WTC11 (cell line): ENCODE results near the gene UBAP2. TPM values are rescaled to one million over a fixed set of nuclear protein-coding genes. Genes with fewer than 3 reads are reported as not detected.

Experiments used
- ATAC-seq: fragments of 200-7000 bp; cut with Tn5 transposase; 2 replicates; pipeline ENCODE4 v1.10.0; 2021; ENCODE audit warnings: mild to moderate bottlenecking, moderate library complexity
- CTCF ChIA-PET: fragments of 300-600 bp; sonication (Branson Sonifier 250); formaldehyde crosslinking; loops from one replicate; lab custom pipeline; 2021; ENCODE audit warnings: antibody characterized with exemption; lab: Charles Lee
- POLR2A ChIA-PET: fragments of 350-600 bp; sonication (Branson Sonifier 250); formaldehyde crosslinking; loops from one replicate; lab custom pipeline; 2021; ENCODE audit warnings: antibody characterized with exemption; lab: Charles Lee
- DNase-seq: peaks from one replicate; pipeline ENCODE4 v3.0.0; 2021; ENCODE audit warnings: low spot score
- H3K27ac Mint-ChIP-seq: 2 replicates; pipeline ENCODE4 v1.8.0; 2021; ENCODE audit warnings: mixed read lengths
- H3K27me3 Mint-ChIP-seq: 2 replicates; pipeline ENCODE4 v1.8.0; 2021; ENCODE audit warnings: low read depth, mild to moderate bottlenecking, moderate library complexity, mixed read lengths
- H3K36me3 Mint-ChIP-seq: 2 replicates; pipeline ENCODE4 v1.8.0; 2021; ENCODE audit warnings: mixed read lengths
- H3K4me1 Mint-ChIP-seq: 2 replicates; pipeline ENCODE4 v1.8.0; 2022; ENCODE audit warnings: mixed read lengths
- H3K4me3 Mint-ChIP-seq: 2 replicates; pipeline ENCODE4 v1.8.0; 2021; ENCODE audit warnings: mild to moderate bottlenecking, moderate library complexity, mixed read lengths
- H3K9me3 Mint-ChIP-seq: 2 replicates; pipeline ENCODE4 v1.8.0; 2021; ENCODE audit warnings: mixed read lengths
- CREB1 ChIP-seq: sonication (generic); formaldehyde crosslinking; IDR thresholded peaks from 2 replicates; pipeline ENCODE4 v1.8.0; 2023; ENCODE audit warnings: mild to moderate bottlenecking, missing genetic modification reagents
- ETV6 ChIP-seq: sonication (generic); formaldehyde crosslinking; IDR thresholded peaks from 2 replicates; pipeline ENCODE4 v1.8.1; 2022; ENCODE audit warnings: mild to moderate bottlenecking, missing genetic modification reagents
- FOXP1 ChIP-seq: sonication (generic); formaldehyde crosslinking; IDR thresholded peaks from 2 replicates; pipeline ENCODE4 v1.8.0; 2022; ENCODE audit warnings: missing genetic modification reagents, mild to moderate bottlenecking, moderate library complexity, borderline replicate concordance
- MYBL2 ChIP-seq: sonication (generic); formaldehyde crosslinking; IDR thresholded peaks from 2 replicates; pipeline ENCODE4 v1.8.1; 2023; ENCODE audit warnings: mild to moderate bottlenecking, moderate library complexity, missing genetic modification reagents
- NR2C2 ChIP-seq: sonication (generic); formaldehyde crosslinking; IDR thresholded peaks from 2 replicates; pipeline ENCODE4 v1.8.0; 2022; ENCODE audit warnings: mild to moderate bottlenecking, missing genetic modification reagents
- OVOL2 ChIP-seq: fragments of 250-450 bp; sonication (Bioruptor Pico); IDR thresholded peaks from 2 replicates; pipeline ENCODE4 v1.9.0; 2021; ENCODE audit warnings: mild to moderate bottlenecking, borderline replicate concordance
- RORB ChIP-seq: fragments of 250-450 bp; sonication (Bioruptor Pico); IDR thresholded peaks from 2 replicates; pipeline ENCODE4 v1.9.0; 2021; ENCODE audit warnings: mild to moderate bottlenecking
- SMAD4 ChIP-seq: sonication (generic); formaldehyde crosslinking; IDR thresholded peaks from 2 replicates; pipeline ENCODE4 v1.8.0; 2022; ENCODE audit warnings: mild to moderate bottlenecking, missing genetic modification reagents
- ZNF396 ChIP-seq: fragments of 250-450 bp; sonication (Bioruptor Pico); IDR thresholded peaks from 2 replicates; pipeline ENCODE4 v1.8.0; 2021; ENCODE audit warnings: mild to moderate bottlenecking, moderate library complexity, borderline replicate concordance
- total RNA-seq: library from RNA; stranded (reverse); gene quantifications from 3 replicates; pipeline ENCODE4 v1.2.3, GENCODE V29; 2021
- TF ChIP-seq, protein P1 (sequence below): sonication (generic); formaldehyde crosslinking; IDR thresholded peaks from 2 replicates; pipeline ENCODE4 v1.8.0; 2022; ENCODE audit warnings: mild to moderate bottlenecking, missing genetic modification reagents
- TF ChIP-seq, protein P2 (sequence below): fragments of 250-450 bp; sonication (Bioruptor Pico); IDR thresholded peaks from 2 replicates; pipeline ENCODE4 v1.8.0; 2021; ENCODE audit warnings: mild to moderate bottlenecking
- TF ChIP-seq, protein P3 (sequence below): sonication (generic); formaldehyde crosslinking; IDR thresholded peaks from 2 replicates; pipeline ENCODE4 v1.8.0; 2023; ENCODE audit warnings: missing genetic modification reagents, mild to moderate bottlenecking, borderline replicate concordance
- TF ChIP-seq, protein P4 (sequence below): sonication (generic); formaldehyde crosslinking; conservative IDR thresholded peaks from 2 replicates; pipeline ENCODE4 v1.8.1; 2023; ENCODE audit warnings: mild to moderate bottlenecking, low read depth, missing genetic modification reagents, moderate library complexity
- TF ChIP-seq, protein P5 (sequence below): fragments of 250-450 bp; sonication (Bioruptor Pico); IDR thresholded peaks from 2 replicates; pipeline ENCODE4 v1.9.0; 2021; ENCODE audit warnings: mild to moderate bottlenecking, borderline replicate concordance
- TF ChIP-seq, protein P6 (sequence below): sonication (generic); formaldehyde crosslinking; IDR thresholded peaks from 2 replicates; pipeline ENCODE4 v1.8.1; 2023; ENCODE audit warnings: mild to moderate bottlenecking, missing genetic modification reagents, moderate library complexity

Gene UBAP2
- total RNA-seq, 1 experiment from 2014 or later: 63.9 TPM

DNA sequence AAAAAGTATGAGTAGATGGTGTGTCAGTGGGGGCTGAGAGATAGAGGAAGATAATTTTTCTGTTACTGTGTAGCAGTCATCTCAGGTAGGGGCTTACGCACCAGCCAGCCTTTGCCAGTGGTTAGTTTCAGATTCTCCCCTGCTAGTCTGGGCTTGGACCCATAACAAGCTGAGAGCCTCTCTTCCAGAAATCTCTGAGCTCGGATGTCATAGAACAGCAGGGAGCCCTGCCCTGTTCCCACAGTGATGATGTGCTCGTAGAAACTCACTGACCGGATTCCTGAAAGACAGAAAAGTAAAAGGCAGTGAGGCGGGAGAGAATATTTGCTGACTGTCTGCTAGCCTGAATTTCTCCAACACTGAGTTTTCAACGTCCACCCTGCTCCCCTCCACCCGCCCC, 40.6 kb upstream of the UBAP2 start:
- DNase-seq (no peak), ATAC-seq (no peak)
- Mint-ChIP-seq H3K27ac (no peak overlapping the region), H3K9me3 (no peaks in the 10 kb centered on the region), H3K36me3 (peaks cover 48% of the 10 kb centered on the region), H3K27me3 (no peaks in the 10 kb centered on the region), H3K4me3 (no peak overlapping the region), H3K4me1 (no peaks in the 10 kb centered on the region)
- ChIA-PET CTCF (no interaction called here), POLR2A (no interaction called here)
- TF ChIP-seq ZNF396 (CRISPR knock-in tag) (no peak), CREB1 (CRISPR knock-in tag) (no peak), MYBL2 (CRISPR knock-in tag) (no peak), ETV6 (CRISPR knock-in tag) (no peak), RORB (no peak), NR2C2 (CRISPR knock-in tag) (no peak)
- TF ChIP-seq, protein P1, sequence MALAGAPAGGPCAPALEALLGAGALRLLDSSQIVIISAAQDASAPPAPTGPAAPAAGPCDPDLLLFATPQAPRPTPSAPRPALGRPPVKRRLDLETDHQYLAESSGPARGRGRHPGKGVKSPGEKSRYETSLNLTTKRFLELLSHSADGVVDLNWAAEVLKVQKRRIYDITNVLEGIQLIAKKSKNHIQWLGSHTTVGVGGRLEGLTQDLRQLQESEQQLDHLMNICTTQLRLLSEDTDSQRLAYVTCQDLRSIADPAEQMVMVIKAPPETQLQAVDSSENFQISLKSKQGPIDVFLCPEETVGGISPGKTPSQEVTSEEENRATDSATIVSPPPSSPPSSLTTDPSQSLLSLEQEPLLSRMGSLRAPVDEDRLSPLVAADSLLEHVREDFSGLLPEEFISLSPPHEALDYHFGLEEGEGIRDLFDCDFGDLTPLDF (CRISPR knock-in tag): no peak
- TF ChIP-seq, protein P2, sequence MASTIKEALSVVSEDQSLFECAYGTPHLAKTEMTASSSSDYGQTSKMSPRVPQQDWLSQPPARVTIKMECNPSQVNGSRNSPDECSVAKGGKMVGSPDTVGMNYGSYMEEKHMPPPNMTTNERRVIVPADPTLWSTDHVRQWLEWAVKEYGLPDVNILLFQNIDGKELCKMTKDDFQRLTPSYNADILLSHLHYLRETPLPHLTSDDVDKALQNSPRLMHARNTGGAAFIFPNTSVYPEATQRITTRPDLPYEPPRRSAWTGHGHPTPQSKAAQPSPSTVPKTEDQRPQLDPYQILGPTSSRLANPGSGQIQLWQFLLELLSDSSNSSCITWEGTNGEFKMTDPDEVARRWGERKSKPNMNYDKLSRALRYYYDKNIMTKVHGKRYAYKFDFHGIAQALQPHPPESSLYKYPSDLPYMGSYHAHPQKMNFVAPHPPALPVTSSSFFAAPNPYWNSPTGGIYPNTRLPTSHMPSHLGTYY: no peak

DNA sequence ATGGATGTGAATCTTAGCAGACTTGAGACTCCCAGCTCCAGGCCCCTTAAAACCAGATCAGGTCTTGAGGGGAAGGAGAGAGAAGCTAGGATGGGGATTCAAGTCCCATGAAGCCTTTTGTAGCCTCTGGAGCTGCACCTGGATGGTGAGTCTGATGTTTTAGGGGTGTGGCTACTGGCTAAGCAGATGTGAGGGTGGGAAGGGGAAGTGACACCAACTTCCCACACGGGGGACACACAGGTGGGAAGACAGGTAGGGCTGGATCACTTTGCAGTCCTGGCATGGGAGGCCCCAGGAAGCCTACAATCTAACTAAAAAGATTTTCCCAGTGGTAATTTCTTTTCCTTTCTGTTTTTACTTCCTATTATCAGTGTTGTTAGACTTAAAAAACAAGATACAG, 38.7 kb upstream of the UBAP2 start:
- ATAC-seq (no peak), DNase-seq (no peak)
- H3K27ac Mint-ChIP-seq: no peak overlapping the region
- ChIA-PET CTCF (interaction anchor here (0.6 kb wide), 2 partner anchors 47 to 1135 kb away, joined by 3 read pairs; no protein-coding TSS in a partner anchor), POLR2A (interaction anchor here (0.7 kb wide), 1 partner anchor 529 kb away, joined by 3 read pairs; no protein-coding TSS in a partner anchor)
- no peak for TF ChIP-seq OVOL2 (CRISPR knock-in tag)
- no peak overlapping the region for H3K4me3 Mint-ChIP-seq
- H3K27me3 Mint-ChIP-seq: no peaks in the 10 kb centered on the region
- no peaks in the 10 kb centered on the region for H3K4me1 Mint-ChIP-seq
- H3K9me3 Mint-ChIP-seq: no peaks in the 10 kb centered on the region
- H3K36me3 Mint-ChIP-seq: peaks cover 42% of the 10 kb centered on the region

DNA sequence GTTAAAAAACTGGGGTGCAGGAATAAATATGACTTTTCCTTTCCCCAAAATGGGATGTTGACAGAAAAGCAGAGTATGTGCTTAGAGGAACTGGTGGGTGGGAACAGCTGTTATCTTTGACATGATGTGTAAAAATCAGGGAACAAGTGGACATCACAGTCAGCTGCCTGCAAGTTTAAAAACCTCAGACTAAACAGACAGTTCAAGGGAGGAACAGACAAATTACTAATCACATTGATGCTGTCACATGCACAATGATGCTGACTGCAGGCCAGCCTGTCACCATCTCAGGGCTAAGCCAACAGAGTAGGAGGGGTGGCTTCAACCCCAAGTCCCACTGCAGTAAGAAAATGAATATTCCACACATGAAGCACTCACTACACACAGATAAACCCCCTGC, 38.2 kb upstream of the UBAP2 start:
- ChIA-PET POLR2A (no interaction called here), CTCF (interaction anchor here (0.6 kb wide), 1 partner anchor 47 kb away, joined by 3 read pairs; no protein-coding TSS in a partner anchor)
- no peaks in the 10 kb centered on the region for H3K9me3 Mint-ChIP-seq
- no peaks in the 10 kb centered on the region for H3K4me1 Mint-ChIP-seq
- no peak overlapping the region for H3K4me3 Mint-ChIP-seq
- DNase-seq (no peak), ATAC-seq (no peak)
- no peaks in the 10 kb centered on the region for H3K27me3 Mint-ChIP-seq
- peaks cover 38% of the 10 kb centered on the region for H3K36me3 Mint-ChIP-seq
- H3K27ac Mint-ChIP-seq: no peak overlapping the region
- TF ChIP-seq, protein P3, sequence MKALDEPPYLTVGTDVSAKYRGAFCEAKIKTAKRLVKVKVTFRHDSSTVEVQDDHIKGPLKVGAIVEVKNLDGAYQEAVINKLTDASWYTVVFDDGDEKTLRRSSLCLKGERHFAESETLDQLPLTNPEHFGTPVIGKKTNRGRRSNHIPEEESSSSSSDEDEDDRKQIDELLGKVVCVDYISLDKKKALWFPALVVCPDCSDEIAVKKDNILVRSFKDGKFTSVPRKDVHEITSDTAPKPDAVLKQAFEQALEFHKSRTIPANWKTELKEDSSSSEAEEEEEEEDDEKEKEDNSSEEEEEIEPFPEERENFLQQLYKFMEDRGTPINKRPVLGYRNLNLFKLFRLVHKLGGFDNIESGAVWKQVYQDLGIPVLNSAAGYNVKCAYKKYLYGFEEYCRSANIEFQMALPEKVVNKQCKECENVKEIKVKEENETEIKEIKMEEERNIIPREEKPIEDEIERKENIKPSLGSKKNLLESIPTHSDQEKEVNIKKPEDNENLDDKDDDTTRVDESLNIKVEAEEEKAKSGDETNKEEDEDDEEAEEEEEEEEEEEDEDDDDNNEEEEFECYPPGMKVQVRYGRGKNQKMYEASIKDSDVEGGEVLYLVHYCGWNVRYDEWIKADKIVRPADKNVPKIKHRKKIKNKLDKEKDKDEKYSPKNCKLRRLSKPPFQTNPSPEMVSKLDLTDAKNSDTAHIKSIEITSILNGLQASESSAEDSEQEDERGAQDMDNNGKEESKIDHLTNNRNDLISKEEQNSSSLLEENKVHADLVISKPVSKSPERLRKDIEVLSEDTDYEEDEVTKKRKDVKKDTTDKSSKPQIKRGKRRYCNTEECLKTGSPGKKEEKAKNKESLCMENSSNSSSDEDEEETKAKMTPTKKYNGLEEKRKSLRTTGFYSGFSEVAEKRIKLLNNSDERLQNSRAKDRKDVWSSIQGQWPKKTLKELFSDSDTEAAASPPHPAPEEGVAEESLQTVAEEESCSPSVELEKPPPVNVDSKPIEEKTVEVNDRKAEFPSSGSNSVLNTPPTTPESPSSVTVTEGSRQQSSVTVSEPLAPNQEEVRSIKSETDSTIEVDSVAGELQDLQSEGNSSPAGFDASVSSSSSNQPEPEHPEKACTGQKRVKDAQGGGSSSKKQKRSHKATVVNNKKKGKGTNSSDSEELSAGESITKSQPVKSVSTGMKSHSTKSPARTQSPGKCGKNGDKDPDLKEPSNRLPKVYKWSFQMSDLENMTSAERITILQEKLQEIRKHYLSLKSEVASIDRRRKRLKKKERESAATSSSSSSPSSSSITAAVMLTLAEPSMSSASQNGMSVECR (CRISPR knock-in tag): no peak
- TF ChIP-seq FOXP1 (CRISPR knock-in tag) (no peak), SMAD4 (CRISPR knock-in tag) (no peak)
- TF ChIP-seq, protein P4, sequence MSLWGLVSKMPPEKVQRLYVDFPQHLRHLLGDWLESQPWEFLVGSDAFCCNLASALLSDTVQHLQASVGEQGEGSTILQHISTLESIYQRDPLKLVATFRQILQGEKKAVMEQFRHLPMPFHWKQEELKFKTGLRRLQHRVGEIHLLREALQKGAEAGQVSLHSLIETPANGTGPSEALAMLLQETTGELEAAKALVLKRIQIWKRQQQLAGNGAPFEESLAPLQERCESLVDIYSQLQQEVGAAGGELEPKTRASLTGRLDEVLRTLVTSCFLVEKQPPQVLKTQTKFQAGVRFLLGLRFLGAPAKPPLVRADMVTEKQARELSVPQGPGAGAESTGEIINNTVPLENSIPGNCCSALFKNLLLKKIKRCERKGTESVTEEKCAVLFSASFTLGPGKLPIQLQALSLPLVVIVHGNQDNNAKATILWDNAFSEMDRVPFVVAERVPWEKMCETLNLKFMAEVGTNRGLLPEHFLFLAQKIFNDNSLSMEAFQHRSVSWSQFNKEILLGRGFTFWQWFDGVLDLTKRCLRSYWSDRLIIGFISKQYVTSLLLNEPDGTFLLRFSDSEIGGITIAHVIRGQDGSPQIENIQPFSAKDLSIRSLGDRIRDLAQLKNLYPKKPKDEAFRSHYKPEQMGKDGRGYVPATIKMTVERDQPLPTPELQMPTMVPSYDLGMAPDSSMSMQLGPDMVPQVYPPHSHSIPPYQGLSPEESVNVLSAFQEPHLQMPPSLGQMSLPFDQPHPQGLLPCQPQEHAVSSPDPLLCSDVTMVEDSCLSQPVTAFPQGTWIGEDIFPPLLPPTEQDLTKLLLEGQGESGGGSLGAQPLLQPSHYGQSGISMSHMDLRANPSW (CRISPR knock-in tag): no peak
- TF ChIP-seq, protein P5, sequence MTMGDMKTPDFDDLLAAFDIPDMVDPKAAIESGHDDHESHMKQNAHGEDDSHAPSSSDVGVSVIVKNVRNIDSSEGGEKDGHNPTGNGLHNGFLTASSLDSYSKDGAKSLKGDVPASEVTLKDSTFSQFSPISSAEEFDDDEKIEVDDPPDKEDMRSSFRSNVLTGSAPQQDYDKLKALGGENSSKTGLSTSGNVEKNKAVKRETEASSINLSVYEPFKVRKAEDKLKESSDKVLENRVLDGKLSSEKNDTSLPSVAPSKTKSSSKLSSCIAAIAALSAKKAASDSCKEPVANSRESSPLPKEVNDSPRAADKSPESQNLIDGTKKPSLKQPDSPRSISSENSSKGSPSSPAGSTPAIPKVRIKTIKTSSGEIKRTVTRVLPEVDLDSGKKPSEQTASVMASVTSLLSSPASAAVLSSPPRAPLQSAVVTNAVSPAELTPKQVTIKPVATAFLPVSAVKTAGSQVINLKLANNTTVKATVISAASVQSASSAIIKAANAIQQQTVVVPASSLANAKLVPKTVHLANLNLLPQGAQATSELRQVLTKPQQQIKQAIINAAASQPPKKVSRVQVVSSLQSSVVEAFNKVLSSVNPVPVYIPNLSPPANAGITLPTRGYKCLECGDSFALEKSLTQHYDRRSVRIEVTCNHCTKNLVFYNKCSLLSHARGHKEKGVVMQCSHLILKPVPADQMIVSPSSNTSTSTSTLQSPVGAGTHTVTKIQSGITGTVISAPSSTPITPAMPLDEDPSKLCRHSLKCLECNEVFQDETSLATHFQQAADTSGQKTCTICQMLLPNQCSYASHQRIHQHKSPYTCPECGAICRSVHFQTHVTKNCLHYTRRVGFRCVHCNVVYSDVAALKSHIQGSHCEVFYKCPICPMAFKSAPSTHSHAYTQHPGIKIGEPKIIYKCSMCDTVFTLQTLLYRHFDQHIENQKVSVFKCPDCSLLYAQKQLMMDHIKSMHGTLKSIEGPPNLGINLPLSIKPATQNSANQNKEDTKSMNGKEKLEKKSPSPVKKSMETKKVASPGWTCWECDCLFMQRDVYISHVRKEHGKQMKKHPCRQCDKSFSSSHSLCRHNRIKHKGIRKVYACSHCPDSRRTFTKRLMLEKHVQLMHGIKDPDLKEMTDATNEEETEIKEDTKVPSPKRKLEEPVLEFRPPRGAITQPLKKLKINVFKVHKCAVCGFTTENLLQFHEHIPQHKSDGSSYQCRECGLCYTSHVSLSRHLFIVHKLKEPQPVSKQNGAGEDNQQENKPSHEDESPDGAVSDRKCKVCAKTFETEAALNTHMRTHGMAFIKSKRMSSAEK (CRISPR knock-in tag): no peak
- TF ChIP-seq, protein P6, sequence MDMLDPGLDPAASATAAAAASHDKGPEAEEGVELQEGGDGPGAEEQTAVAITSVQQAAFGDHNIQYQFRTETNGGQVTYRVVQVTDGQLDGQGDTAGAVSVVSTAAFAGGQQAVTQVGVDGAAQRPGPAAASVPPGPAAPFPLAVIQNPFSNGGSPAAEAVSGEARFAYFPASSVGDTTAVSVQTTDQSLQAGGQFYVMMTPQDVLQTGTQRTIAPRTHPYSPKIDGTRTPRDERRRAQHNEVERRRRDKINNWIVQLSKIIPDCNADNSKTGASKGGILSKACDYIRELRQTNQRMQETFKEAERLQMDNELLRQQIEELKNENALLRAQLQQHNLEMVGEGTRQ (CRISPR knock-in tag): no peak
